Endothelial cell of coronary artery (primary cell): ENCODE measurements around the gene PKIG. TPM values are rescaled to one million over a fixed set of nuclear protein-coding genes. Genes with fewer than 3 reads are reported as not detected.

ENCODE experiments used
- total RNA-seq: library from RNA; depleted of rRNA; stranded (reverse); fragments of >200 nt; gene quantifications from 2 replicates; pipeline ENCODE4 v1.2.3, GENCODE V29; 2014

PKIG gene
- total RNA-seq, result 91.2 and 240 TPM in 2 replicates

GRCh38 chr20:44582311-44583025, at the start of gene PKIG:
PKIG (plus strand) TSS chr20:44582579; CDS start chr20:44614557, 31,978 bp downstream.

GRCh38 chr20:44651684-44652423, 69.5 kb downstream of the PKIG start, which contains the start of gene ADA:
ADA (minus strand) TSS chr20:44651699; CDS start chr20:44651607, 92 bp downstream.

Other genes with a start within 250 kb of the PKIG start
- gene R3HDML, start 245.5 kb upstream of the PKIG start, total RNA-seq, result not detected in 2 replicates
- not detected in 2 replicates for gene HNF4A, start 226.9 kb upstream of the PKIG start, total RNA-seq
- gene TTPAL, start 106.7 kb upstream of the PKIG start, total RNA-seq, result 3.7 and 4.9 TPM in 2 replicates
- gene SERINC3, start 60.5 kb upstream of the PKIG start, total RNA-seq, result 74.5 and 92.5 TPM in 2 replicates
- 27.7 and 28.2 TPM in 2 replicates for gene ADA, start 69.1 kb downstream of the PKIG start, total RNA-seq
- gene CCN5, start 132.8 kb downstream of the PKIG start, total RNA-seq, result 0.09 and 0.66 TPM in 2 replicates
- gene KCNK15, start 163.3 kb downstream of the PKIG start, total RNA-seq, result 0.09 TPM in 1 of 2 replicates, not detected in the other
- not detected in 2 replicates for gene RIMS4, start 228.0 kb downstream of the PKIG start, total RNA-seq